Measurements from ENCODE around the gene GNPNAT1. TPM values are rescaled to one million over a fixed set of nuclear protein-coding genes. Genes with fewer than 3 reads are reported as not detected.

Gene GNPNAT1
- total and polyA plus RNA-seq, 2 of the 4 experiments (the other 2 are of a cell fraction): 19.4 to 30.5 TPM

- Histone ChIP-seq H3K4me1 (ENCODE audit: control insufficient read depth, insufficient read depth, low read length) (no peaks in the 10 kb centered on the region), H2BK15ac (ENCODE audit: low read depth, low read length) (no peak within 1 kb of the TSS), H2BK120ac (ENCODE audit: low read depth, low read length) (no peak within 1 kb of the TSS; the same call in 1 of the 2 replicates), H3K4me3 (ENCODE audit: insufficient read depth, low read depth, low read length) (peak within 1 kb of the TSS; percentile 84), H2BK20ac (ENCODE audit: low read depth, low read length) (no peak within 1 kb of the TSS), H4K91ac (ENCODE audit: insufficient read depth, low read depth, low read length) (peak within 1 kb of the TSS; percentile 46; the same call in 1 of the 2 replicates), H3K9me3 (ENCODE audit: control insufficient read depth, insufficient read depth, low read length) (no peaks in the 10 kb centered on the region), H3K27me3 (ENCODE audit: control insufficient read depth, insufficient read depth, low read length) (no peaks in the 10 kb centered on the region), H3K23ac (ENCODE audit: low read depth, low read length) (peak within 1 kb of the TSS; percentile 93), H4K20me1 (ENCODE audit: insufficient read depth, low read length) (no peaks in the 10 kb centered on the region; the same call in 1 of the 2 replicates), H4K8ac (ENCODE audit: low read depth in 2 of 2, low read length in 2 of 2) (peak within 1 kb of the TSS in 1 of 2 experiments; percentile 57; a peak in 1 of 4 replicates), H3K27ac (ENCODE audit: insufficient read depth, low read length) (peak within 1 kb of the TSS; percentile 65), H3K79me1 (ENCODE audit: low read depth in 1 of 2, low read length in 2 of 2) (peaks cover 11 to 41% of the 10 kb centered on the region in 2 experiments; a peak in 3 of 4 replicates), H3K9me1 (ENCODE audit: insufficient read depth, low read length) (no peaks in the 10 kb centered on the region), H3K4ac (ENCODE audit: low read depth, low read length) (peak within 1 kb of the TSS; percentile 29), H3K56ac (ENCODE audit: extremely low read depth, insufficient read depth, low read length) (peak within 1 kb of the TSS; percentile 17), H2BK5ac (ENCODE audit: low read depth, low read length, poor library complexity, severe bottlenecking) (peak within 1 kb of the TSS; percentile 49), H2AK9ac (replicated peaks; ENCODE audit: low read depth, low read length, poor library complexity) (peak within 1 kb of the TSS; percentile 86), H3K9ac (ENCODE audit: low read depth, low read length) (peak within 1 kb of the TSS; percentile 81), H3K18ac (ENCODE audit: low read depth, low read length) (peak within 1 kb of the TSS; percentile 36), H2AK5ac (ENCODE audit: low read depth, low read length) (no peak within 1 kb of the TSS), H4K5ac (ENCODE audit: low read depth, low read length) (no peak within 1 kb of the TSS), H3K14ac (replicated peaks; ENCODE audit: low read depth, low read length) (peak within 1 kb of the TSS; percentile 64), H2AFZ (replicated peaks; ENCODE audit: low read length, poor library complexity) (peak within 1 kb of the TSS; percentile 97), H3K4me2 (ENCODE audit: low read depth, low read length) (peak within 1 kb of the TSS; percentile 92), H3K36me3 (ENCODE audit: control insufficient read depth, insufficient read depth, low read length) (peaks cover 5% of the 10 kb centered on the region; the same call in 1 of the 2 replicates)
- ATAC-seq (ENCODE audit: low read depth): peak; percentile 99
- dilution Hi-C loops (cut with HindIII; ENCODE audit: low sequenced_read_pairs, unreplicated experiment) (no loop called here), intact Hi-C loops (cut with micrococcal nuclease) (loop anchor here (5.0 kb wide), 1 partner anchor 577 kb away; no protein-coding TSS in a partner anchor), in situ Hi-C loops (cut with MboI; ENCODE audit: low sequenced_read_pairs) (no loop called here)
- DNase-seq: peak; percentile 96
- no peak for TF ChIP-seq ELK1 (IDR thresholded peaks at IDR 0.05; ENCODE audit: borderline replicate concordance, low read depth, low read length)
- peak; percentile 34; the same call in 1 of the 2 replicates for TF ChIP-seq MXI1 (IDR thresholded peaks at IDR 0.05; ENCODE audit: borderline replicate concordance, low read depth, low read length)
- TF ChIP-seq MAZ (IDR thresholded peaks at IDR 0.05; ENCODE audit: borderline replicate concordance, low read depth, low read length): peak; percentile 90
- peak; percentile 87 for TF ChIP-seq POLR2A (IDR thresholded peaks at IDR 0.05; ENCODE audit: low read depth, low read length)
- WGBS, 2 experiments (ENCODE audit: extremely low coverage in 2 of 2, insufficient read length in 1 of 2): 0% methylated on average over 18 of the region's 72 CpGs; no CpG with 5 or more reads in 1 of the 2 experiments
- ChIA-PET CTCF (interaction anchor here (1.5 kb wide), 1 partner anchor 14 kb away, joined by 4 read pairs; no protein-coding TSS in a partner anchor), POLR2A (ENCODE audit: unreplicated experiment) (interaction anchor here (0.5 kb wide), 1 partner anchor 1224 kb away, joined by 8 read pairs; no protein-coding TSS in a partner anchor)
- BruUV-seq (replicated peaks): no TSS peak
Measured at GRCh38 chr14:52729925-52730708, 61.3 kb downstream of the GNPNAT1 start, which contains the start of gene STYX. Gene STYX (plus strand): TSS chr14:52730166. CDS start chr14:52730475, 309 bp downstream.

Measured in IMR-90 (cell line).